Activated T-helper 9 cell treated with anti-CD3 and anti-CD28 coated beads, Interleukin-2, amount 50 U/mL, for 16 hours (primary cell): ENCODE data around the gene MAD2L1BP.
"Not testable (repeated sequence)": the region's sequence is repeated elsewhere in the genome, so short reads cannot be mapped to it uniquely, and the experiment has no call there.

ENCODE experiments used
- DNase-seq: peaks from one replicate; pipeline ENCODE4 v3.0.0-alpha.2; 2020; ENCODE audit warnings: low read depth

Gene MAD2L1BP, protein sequence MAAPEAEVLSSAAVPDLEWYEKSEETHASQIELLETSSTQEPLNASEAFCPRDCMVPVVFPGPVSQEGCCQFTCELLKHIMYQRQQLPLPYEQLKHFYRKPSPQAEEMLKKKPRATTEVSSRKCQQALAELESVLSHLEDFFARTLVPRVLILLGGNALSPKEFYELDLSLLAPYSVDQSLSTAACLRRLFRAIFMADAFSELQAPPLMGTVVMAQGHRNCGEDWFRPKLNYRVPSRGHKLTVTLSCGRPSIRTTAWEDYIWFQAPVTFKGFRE

DNA sequence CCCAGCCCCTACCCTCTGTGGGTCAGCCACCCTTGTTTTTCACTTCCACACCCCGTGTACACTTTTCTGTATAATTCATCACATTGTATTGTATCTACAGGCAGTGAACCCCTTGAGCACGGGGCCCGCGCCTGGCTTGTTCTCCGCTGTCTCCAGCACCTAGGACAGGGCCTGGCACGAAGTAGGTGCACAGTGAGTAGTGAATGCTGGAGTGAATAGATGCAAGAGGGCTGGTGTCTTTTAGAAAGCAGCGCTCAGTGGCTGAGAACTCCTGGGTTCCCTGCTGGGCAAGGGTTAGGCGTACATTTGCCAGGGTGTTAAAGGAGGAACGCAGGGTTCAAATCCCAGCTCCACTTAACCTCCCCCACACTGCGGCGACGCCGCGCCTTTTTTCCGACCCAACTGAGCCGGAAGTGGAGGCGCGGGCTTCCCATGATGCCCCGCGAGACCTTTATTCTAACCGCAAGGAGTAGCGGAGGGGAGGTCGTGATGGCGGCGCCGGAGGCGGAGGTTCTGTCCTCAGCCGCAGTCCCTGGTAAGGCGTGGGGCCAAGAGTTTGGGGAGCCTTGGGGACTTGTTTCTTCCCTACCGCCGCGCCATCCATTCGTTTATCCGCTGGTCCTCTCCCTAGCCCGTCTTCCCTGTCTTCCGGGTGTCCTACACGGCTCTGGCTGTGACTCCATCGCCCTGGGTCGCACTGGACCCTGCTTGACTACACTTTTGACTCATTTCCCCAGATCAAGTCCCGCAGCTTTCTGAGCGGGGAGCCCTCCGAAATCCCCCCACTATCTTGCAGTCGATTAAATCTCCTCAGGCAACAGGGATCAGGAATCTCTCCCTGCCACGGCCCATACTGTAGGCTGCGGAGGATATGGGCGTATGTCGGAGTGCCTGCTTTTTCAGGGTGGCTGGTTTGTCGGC lies at the start of gene MAD2L1BP:
TSS of gene MAD2L1BP (plus strand) at position 454 of the 921 bp plus-strand sequence. CDS start at position 490, 36 bp downstream.
- DNase-seq, result peak; percentile 81

DNA sequence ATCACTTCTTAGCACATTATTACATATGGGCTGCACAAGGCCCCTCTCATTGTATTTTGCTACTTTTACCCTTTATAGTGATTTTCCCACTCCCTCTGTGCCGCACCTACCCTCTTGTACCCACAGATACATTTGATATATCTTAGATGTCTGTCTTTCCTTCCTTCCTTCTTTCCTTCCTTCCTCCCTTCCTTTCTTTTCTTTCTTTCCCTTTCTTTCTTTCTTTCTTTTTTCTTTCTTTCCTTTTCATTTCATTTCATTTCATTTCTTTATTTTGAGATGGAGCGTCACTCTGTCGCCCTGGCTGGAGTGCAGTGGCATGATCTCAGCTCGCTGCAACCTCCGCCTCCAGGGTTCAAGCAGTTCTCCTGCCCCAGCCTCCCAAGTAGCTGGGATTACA lies 47.4 kb upstream of the MAD2L1BP start:
- no peak for DNase-seq

DNA sequence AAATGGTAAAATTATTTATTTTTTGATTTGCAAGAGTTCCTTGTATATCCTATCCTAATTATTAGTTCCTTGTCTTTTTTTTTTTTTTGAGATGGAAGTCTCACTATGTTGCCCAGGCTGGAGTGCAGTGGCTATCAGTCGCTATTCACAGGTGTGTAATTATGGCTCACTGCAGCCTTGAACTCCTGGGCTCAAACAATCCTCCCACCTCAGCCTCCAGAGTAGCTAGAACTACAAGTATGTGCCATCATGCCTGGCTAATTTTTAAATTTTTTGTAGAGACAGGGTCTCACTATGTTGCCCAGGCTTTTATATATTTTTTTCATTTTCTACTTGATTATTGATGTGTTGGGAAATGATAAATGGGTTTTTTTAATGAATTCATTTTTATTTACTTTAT lies 46.1 kb upstream of the MAD2L1BP start:
- not testable (repeated sequence) for DNase-seq

DNA sequence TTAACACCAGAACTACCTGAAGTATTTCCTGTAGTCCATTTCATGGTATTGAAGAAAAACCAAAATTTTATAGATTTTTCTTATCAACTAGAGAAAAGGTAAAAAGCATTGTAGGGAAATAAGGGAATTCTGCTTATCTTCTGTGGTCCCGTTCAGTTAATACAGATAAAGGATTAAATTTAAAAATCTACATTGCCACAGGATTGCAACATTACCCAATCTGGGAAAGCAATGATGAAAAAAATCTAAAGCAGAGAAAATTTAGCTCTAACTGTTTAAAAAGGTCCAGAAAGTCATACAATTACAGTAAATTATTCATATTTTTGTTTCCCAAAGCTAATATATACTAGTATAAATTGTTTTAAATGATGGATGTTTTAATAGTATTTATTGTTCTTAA lies 41.7 kb upstream of the MAD2L1BP start:
- DNase-seq, result no peak

DNA sequence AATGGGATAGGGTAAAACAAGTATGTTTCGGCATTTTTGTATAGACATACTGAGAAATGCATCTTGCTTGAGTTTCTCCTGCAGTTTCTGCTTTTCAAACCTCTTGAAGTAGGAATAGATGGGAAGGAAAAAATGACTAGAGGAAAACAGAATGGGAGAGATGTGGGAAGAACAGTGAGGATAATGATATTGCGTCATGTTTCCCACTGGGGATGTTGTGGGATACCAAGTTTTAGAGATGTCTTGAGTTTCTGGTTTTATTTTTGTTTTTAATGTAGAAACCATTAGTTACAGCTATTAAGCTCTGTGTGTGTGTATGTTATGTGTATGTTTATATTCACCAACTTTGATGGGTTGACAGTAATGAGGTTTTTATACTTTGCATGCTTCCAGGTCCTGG lies 35.0 kb upstream of the MAD2L1BP start:
- no peak for DNase-seq

DNA sequence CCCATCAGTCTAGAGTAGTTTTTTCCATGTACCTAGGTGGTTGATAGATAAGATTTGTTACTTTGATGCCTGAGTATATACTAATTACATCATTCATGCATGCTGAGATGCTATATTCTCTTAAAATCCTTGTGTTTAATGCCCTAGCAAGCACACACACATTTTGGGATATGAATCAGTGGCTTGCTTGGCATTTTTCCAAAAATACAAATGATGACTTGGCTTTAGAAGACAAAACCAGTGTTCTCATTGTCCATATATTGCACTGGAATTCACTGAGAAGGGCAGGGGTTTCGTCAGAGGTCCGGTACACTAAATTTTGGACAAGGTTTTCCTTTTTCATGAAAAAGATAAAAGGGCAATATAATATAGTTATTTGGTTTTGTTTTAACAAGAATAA lies 31.5 kb upstream of the MAD2L1BP start:
- no peak for DNase-seq

DNA sequence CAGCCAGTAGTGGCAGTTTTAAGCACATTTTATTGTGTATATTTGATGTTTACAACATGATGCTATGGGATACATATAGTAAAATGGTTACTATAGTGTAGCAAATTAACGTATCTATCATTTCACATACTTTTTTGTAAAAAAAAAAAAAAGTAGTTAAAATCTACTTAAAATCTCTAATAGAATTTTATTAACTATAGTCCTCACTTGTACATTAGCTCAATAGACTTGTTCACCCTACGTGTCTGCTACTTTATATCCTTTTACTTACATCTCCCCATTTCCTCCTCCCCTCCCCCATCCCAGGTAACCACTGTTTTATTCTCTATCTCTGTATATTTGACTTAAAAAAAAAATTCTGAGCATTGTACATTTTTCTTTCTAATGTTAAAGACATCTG lies 29.6 kb upstream of the MAD2L1BP start:
- no peak for DNase-seq

DNA sequence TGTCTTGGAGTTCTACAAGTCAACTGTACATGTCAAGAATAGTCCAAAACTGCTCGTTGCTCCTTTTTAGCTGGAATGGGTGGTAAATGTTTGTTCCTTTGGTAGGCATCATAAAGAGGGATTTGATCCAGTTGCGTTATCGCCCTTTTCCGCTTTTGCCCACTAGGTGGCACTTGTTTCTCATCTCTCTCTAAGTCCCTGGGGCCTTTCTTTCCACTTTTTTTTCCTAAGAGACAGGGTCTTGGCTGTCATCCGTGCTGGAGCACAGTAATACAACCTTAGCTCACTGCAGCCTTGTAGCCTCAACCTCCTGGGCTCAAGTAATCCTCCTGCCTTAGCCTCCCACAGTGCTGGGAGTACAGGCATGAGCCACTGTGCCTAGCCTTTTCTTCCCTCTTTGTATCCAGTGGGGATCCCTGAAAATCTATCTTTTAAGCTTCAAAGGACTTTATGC lies 27.3 kb upstream of the MAD2L1BP start:
- DNase-seq, result peak; percentile 27

DNA sequence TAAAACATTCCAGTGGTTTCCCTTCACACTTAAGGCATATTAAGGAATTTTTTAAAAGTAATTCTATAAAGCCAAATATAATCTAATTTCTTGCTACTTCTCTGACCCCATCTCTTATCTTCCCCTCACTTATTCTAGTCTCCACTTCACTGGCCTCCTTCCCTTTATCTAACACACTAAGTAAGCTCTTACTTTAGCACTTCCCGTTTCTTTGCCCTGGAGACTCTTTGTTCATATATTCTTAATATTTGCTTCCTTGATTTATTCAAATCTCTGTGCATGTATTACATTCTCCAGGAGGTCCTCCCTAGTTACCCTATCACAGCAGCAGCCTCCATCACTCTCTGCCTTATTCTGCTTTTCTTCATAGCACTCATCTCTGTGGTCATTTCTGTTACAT lies 26.8 kb upstream of the MAD2L1BP start:
- DNase-seq, result no peak

DNA sequence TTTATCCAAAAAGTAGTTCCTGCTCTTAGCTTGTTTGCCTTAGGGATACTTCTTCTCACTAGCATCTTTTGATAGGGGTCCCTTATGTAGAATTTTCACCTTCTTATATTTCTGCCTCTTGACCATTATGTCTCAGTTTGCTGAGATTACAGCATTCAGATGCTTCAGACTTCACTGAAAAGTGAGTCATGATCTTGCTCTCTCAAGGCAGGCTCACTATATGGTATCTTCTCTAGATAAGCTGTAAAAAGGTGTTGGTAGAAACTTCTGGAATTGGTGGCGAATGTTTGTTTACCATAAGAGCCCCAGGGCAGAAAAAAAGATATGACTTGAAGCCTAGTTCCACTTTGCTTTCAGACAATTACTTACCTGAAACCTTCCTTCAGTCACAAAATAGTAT lies 26.2 kb upstream of the MAD2L1BP start:
- no peak for DNase-seq

DNA sequence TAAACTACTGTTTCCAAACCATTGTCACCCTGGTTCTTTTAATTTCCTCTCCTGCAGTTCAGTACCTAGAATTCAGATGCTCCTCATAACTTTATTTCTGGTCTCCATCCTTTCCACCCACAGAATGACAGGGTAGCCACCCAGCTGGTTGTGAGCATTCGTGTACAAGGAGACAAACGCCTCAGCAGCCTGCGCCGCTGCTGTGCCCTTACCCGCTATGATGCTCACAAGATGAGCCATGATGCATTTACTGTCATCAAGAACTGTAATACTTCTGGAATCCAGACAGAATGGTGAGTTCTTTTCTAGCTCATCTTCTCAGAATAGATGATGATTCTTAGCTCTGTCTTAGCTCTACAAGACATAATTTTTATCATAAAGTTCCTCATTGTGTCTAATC lies 25.2 kb upstream of the MAD2L1BP start:
- no peak for DNase-seq

DNA sequence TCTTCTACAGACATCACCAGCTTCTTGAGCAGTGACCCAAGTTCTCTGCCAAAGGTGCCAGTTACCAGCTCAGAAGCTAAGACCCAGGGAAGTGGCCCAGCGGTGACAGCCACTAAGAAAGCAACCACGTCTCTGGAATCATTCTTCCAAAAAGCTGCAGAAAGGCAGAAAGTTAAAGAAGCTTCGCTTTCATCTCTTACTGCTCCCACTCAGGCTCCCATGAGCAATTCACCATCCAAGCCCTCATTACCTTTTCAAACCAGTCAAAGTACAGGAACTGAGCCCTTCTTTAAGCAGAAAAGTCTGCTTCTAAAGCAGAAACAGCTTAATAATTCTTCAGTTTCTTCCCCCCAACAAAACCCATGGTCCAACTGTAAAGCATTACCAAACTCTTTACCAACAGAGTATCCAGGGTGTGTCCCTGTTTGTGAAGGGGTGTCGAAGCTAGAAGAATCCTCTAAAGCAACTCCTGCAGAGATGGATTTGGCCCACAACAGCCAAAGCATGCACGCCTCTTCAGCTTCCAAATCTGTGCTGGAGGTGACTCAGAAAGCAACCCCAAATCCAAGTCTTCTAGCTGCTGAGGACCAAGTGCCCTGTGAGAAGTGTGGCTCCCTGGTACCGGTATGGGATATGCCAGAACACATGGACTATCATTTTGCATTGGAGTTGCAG lies 21.8 kb upstream of the MAD2L1BP start:
- no peak for DNase-seq

DNA sequence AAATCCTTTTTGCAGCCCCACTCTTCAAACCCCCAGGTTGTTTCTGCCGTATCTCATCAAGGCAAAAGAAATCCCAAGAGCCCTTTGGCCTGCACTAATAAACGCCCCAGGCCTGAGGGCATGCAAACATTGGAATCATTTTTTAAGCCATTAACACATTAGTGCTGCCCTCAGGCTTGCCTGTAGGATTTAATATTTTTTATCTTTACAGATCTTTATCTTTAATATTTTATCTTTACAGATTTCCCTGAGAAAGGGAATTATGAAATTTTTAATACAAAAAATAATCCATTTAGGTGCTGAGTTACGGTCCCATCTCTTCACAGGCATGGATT lies 21.3 kb upstream of the MAD2L1BP start:
- no peak for DNase-seq

DNA sequence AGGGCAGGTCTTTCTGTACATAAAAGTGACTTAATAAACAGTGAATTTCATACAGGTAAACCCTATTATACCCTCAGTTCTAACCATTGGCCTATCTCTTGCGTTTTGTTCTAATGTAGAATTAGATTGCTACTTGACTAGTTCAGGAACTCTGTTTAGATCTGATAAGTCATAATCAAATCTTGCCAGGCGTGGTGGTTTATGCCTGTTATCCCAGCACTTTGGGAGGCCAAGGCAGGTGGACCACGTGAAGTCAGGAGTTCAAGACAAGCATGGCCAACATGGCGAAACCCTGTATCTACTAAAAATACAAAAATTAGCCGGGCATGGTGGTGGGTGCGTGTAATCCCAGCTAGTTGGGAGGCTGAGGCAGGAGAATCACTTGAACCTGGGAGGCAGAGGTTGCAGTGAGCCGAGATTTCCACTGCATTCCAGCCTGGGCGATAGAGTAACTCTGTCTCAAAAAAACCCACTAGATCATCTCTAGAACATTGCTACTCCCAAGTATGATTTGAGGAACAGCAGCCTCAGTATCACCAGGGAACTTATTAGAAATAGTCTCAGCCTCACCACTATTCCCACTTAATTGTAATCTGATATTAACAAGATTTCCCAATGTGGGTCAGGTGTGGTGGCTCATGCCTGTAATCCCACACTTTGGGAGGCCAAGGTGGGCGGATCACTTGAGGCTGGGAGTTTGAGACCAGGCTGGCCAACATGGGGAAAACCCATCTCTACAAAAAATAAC lies 18.7 kb upstream of the MAD2L1BP start:
- no peak for DNase-seq

DNA sequence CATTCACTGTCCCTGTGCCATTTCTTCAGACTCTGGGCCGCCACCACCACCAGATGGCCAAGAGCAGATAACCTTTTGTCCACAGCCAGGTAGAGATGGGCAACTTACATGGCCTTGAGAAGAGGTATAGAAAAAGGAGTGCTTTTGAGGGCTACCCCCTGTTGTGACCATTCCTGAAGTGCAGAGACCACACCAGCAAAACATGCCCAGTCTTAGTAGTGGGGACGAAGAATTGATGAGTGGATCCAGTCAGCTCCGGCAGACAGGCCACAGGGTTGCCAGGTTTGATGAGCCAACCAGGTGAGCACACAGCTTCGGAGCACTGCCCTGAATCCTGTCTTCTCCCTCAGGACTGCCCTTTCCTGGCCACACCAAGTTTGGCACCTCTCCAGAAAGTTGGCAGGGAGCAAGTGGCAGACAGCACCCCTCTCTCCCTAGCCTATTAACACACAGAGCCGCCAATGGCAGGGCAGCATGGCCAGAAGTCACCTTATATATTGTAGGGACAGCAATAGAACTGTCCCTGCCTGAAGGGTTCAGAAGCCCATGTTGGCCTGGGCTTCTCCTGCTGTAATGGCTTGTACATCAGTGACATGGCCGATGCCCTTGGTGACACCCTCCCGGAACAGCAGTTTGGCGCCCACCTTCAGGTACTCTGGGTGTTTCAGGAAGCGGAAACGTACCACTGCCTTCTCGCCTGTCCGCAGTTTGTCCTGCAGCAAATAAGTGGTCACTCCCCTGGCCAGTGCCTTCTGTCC lies 14.4 kb upstream of the MAD2L1BP start:
- DNase-seq, result no peak

DNA sequence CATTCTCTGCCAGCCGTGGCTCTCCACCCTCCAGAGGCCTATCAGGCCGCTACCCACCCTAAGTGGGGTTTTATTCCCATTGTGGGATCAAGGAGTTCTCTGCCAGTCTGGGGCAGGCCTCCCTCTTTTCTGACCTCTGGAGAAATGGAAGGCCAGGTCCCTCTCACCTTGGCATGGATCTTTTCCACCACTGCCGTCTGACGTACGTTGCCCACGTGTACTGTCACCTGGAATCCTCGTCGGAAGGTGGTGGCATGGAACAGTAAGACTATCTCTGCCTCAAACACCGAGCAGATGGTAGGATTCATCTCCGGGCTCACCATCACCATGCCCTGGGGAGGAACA lies 13.8 kb upstream of the MAD2L1BP start:
- DNase-seq, result no peak

DNA sequence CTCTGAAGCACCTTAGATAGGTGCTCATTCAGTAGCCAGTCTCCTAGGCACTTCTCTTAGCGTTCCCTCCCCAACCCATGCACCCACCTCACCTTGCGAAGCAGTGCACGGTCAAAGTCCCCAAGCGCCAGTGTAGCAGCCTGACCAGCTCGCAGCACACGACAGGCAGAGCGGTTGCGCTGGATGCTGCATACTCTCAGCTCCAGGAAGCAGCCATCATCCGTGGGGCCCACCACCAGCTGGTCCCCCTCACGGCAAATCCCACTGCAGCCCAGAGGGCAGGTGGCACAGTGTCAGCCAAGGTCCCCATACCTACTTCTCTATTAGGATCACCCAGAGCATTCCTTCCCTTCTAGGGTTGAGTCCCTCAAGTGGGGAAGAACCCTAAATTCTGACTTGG lies 13.1 kb upstream of the MAD2L1BP start:
- no peak for DNase-seq

DNA sequence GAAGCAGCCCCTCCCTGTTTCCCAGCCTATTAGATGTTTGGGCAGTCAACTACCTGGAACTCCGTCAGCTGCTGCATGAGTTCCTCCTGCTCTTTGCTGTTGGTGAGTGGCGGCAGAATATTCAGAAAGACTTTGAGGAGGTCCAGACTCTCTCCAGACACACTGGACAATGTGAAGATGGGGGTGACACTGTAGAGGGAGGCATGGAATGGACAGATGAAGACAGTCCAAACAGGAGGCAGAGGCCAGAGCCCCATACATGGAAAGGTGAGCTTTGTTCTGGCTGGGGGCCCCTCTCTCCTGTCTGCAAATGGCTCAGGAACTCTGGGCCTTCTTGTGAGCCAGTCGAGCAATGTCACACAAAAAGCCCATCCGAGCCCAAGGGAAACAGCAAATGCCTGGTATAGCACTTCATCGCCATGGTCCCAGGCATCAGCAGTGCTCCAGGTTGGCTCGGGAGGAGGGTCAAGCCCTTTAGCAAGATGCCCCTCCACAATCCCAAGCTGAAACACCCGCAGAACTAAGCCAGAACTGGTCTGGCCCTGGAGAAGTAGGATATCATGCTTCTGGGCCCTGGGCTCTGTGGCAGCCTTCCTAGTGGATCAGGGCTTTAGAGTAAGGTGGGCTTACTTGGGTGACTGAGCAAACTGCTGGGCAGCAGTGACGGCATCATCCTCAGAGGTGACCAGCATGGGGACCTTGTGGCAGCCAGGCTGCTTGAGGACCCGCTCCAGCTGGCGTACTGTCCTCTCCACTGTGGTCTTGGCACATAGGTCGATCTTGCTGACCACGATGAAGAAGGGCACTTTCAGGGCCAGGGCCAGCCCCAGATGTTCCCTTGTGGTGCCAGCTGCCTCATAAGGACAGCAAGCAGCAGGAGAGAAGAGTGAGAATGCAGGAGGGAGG lies 11.5 kb upstream of the MAD2L1BP start:
- no peak for DNase-seq

DNA sequence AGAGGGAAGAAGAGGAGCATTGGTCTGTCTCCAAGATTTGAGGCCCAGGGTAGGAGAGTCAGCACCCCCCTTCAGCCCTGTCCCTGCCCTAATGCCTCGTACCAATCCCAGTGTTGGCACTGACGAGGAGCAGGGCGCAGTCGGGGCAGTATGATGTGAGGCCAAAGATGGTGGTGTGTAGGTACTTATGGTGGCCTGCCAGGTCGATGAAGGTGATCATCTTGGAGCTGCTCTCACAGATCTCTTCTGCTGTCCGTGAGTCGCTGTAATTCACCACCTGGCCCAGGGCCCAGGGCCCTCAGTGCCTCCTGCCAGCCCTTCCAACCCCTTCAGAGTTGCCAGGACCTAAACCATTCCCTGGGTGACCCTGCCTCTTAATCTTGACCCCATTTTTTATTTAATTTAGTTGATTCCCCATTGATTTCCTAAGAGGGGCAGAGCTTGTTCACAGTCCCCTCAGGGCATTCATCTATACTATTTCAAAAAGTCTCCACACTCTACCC lies 10.8 kb upstream of the MAD2L1BP start:
- no peak for DNase-seq

DNA sequence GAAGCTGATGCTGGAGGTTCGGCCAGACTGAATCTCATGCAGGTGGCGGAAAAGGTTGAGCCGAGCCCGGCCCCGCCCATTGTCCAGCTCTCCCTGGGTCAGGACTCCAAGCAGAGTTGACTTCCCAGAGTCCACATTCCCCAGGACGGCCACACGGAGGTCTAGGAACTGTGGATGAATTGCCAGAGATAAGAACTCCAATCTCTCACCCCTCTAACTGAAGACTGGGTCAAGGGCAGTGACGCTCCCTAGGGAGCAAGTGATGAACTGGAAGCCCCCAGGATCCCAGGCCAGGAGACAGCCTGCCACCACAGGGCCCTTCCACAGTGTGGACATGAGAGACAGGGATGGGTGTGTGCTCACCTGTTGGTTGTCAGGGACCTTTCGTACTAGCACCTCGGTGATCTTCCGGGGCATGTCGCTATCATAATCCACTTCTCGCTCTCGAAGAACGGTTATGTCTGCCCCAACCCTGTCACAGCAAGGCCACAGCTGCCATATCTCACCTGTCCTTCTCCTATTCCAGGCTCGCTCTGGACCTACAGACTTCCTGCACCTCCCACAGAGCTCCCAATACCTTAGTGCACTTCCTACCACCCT lies 10.1 kb upstream of the MAD2L1BP start:
- DNase-seq, result no peak
